OCI-LY3 (cell line): ENCODE results near the gene LYPD6B.

Experiments
- EZH2phosphoT487 ChIP-seq: fragments of 200-600 bp; shearing (Covaris generic); IDR thresholded peaks from 2 replicates; pipeline ENCODE4 v1.6.1; 2018; ENCODE audit warnings: antibody characterized with exemption, mixed run types, low read depth
- TF ChIP-seq, protein P1 (sequence below): fragments of 200-600, 300-600 bp; sonication (generic); IDR thresholded peaks from 2 replicates; pipeline ENCODE4 v1.5.1; 2014; ENCODE audit warnings: antibody characterized with exemption, low read length, low read depth

DNA sequence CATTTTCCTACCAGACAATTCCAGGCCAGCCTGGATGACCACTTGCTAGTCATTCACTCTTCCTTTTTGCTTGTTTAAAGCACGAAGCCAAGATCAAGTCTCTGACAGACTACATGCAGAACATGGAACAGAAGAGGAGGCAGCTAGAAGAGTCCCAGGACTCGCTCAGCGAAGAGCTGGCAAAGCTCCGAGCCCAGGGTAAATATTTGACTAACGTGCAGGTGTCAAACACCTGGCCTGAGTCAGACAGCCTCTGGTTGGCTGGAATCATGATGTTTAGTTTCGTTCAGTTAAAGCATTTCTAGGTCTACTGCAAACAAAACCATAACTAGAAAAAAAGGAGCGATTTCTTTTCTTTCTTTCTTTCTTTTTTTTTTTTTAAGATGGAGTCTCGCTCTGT, 44.2 kb upstream of the LYPD6B start:
- TF ChIP-seq, protein P1, sequence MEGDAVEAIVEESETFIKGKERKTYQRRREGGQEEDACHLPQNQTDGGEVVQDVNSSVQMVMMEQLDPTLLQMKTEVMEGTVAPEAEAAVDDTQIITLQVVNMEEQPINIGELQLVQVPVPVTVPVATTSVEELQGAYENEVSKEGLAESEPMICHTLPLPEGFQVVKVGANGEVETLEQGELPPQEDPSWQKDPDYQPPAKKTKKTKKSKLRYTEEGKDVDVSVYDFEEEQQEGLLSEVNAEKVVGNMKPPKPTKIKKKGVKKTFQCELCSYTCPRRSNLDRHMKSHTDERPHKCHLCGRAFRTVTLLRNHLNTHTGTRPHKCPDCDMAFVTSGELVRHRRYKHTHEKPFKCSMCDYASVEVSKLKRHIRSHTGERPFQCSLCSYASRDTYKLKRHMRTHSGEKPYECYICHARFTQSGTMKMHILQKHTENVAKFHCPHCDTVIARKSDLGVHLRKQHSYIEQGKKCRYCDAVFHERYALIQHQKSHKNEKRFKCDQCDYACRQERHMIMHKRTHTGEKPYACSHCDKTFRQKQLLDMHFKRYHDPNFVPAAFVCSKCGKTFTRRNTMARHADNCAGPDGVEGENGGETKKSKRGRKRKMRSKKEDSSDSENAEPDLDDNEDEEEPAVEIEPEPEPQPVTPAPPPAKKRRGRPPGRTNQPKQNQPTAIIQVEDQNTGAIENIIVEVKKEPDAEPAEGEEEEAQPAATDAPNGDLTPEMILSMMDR: no peak
- no peak for TF ChIP-seq EZH2phosphoT487
